ENCODE measurements around the gene SPOCD1.

DNA sequence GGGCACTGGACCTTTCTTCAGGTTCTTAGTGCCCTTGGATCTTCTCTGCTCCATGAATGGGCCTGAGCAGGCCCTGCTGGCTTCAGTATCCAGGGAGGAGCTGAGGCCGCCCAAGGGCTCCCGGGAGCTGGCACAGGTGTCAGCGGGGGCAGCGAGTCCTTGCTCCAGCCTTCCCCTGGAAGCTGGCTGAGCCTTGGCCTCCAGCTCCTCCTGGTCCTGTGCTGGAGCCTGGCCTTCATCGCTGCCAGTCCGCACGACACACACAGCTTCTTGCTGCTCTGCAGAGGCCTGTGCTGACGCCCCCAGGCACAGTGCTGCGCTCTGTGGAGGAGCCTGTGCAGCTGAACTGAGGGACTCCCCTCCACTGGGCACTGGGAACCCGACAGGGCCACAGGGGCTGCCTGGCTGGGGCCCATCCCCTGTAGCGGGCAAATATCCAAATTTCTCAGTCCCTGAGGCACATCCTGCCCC, 1.7 kb downstream of the SPOCD1 start:
- TF ChIP-seq POLR2A (IDR thresholded peaks at IDR 0.05): no peak
- TF ChIP-seq, protein P1, sequence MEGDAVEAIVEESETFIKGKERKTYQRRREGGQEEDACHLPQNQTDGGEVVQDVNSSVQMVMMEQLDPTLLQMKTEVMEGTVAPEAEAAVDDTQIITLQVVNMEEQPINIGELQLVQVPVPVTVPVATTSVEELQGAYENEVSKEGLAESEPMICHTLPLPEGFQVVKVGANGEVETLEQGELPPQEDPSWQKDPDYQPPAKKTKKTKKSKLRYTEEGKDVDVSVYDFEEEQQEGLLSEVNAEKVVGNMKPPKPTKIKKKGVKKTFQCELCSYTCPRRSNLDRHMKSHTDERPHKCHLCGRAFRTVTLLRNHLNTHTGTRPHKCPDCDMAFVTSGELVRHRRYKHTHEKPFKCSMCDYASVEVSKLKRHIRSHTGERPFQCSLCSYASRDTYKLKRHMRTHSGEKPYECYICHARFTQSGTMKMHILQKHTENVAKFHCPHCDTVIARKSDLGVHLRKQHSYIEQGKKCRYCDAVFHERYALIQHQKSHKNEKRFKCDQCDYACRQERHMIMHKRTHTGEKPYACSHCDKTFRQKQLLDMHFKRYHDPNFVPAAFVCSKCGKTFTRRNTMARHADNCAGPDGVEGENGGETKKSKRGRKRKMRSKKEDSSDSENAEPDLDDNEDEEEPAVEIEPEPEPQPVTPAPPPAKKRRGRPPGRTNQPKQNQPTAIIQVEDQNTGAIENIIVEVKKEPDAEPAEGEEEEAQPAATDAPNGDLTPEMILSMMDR (IDR thresholded peaks at IDR 0.05): no peak

Data from adrenal gland (tissue), 5 donors.